Stimulated activated CD4-positive, alpha-beta T cell treated with anti-CD3 and anti-CD28 coated beads, Interleukin-1b, Interleukin-23, amount 100 ng/mL, for 24 hours (primary cell): ENCODE results near the gene BEGAIN.

Experiments
- DNase-seq, 4 experiments: peaks; one replicate each; pipeline ENCODE4 v3.0.0-alpha.2; 2020; ENCODE audit warnings: low read depth in 4 of 4, low spot score in 1 of 4

Gene BEGAIN

DNA sequence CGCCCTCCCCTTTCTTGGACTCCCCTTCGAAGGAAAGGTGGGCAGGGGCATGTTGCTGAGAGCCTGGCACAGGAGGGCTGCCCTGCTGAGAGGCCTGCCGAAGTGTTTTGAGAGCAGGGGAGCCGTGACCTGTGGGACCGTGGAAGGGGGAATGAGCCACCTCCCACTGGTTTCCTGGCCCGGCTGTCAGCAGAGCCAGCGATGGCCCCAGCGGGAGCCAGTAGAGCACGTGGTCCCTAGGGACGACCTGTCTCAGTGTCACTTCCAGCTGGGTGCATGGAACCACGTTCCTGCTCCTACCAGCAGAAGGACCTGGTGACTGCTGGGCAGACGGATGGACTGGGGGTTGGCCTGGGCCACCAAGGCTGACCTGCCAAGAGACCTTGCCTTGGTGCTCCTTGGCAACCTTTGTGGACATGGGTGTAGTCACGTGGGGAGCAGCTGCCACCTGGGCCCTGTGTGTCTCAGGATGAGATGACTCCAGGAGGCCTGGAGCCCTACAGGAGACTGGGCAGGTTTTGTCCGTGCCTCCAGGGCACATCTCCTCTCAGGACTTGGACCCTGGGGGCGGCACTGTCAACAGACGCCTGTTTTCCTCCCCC lies 34.6 kb downstream of the BEGAIN start:
- DNase-seq = no peak

DNA sequence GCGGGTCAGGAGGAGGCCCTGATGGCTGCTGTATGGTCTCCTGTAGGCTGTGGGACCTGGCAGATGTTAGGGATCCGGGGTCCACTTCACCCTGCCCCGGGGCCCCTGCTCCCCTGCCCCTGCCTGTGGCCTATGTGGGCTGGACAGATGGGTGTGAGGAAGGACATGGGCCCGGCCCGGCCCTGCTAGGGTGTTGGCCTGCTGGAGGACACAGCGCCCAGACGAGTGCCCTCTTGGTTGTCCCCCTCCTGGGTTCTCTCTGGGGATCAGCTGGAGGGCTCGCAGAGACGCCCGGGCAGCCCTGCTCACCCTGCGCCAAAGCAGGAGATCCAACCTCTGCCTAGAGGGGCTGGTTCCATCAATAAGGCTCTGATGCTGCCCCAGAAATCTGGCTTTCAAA lies 36.2 kb downstream of the BEGAIN start:
- no peak for DNase-seq

DNA sequence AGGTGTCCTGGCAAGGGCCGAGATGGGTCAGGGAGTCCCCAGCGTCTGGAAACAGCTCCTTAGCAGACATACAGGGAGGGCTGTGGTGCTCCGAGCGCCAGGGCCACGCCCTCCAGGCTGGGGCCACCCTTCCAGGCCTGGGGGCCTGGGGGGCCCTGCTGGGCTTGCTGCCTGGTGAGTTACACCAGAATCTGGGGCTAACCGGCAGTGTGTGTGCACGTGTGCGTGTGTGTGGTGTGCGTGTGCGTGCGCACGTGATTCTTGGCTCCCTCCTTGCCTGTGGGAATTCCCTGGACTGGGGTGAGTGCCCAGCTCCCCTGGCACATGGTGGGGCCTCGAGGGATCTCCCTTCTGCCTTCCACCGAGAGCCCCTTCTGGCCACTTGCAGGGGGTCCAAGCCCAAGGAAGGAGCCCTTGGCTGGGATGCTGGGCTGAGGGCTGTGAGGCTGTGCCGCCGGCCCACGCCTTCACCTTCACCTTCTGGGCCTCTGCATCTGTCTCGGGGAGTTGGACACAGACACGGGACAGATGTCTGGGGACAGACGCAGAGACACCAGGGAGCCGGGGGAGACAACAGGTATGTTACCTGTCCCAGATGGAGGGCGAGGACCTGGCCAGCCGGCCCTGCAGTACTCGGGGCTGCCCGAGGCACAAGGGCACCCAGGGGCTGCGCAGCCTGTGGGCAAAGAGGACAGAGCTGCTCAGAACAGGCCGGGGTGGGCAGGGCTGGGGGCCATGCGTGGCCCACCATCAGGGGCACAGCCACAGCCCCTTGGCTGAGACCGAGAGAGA lies 37.2 kb downstream of the BEGAIN start:
- DNase-seq = no peak

DNA sequence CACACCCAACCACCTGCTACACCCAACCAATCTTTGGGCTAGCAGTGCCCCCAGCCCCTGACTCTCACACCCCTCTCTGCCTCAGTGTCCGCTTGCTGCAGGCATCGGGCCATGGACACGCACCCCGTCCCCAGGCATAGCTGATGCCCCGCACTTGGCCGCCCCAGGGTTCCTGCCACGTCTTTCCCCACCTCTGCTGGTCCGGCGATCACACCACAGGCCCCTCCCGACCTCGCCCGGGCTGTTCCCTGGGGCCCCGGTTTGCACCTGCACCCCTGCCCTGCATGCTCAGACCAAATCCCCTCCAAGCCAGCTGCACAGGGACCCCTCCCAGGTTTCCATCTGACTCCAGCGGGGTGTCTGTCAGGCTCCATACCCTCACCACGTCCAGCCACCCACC lies 38.3 kb downstream of the BEGAIN start:
- no peak for DNase-seq

DNA sequence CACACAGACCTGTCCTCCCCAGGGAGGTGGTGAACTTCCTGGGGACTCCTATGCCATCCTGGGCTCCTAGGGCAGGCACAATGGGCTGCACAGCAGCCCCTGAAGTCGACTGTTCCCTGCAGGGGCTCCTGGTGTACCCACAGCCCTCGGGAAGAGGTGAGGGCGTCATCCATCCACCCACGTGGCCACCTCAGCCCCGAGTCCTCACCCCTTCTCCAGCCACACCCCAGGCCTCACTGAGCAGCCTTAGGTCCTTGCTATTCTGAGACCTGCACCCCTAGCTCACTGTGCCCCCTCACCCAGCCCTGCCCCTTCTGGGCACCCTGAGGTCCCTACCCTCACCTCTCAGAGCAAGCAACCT lies 38.9 kb downstream of the BEGAIN start:
- no peak for DNase-seq

DNA sequence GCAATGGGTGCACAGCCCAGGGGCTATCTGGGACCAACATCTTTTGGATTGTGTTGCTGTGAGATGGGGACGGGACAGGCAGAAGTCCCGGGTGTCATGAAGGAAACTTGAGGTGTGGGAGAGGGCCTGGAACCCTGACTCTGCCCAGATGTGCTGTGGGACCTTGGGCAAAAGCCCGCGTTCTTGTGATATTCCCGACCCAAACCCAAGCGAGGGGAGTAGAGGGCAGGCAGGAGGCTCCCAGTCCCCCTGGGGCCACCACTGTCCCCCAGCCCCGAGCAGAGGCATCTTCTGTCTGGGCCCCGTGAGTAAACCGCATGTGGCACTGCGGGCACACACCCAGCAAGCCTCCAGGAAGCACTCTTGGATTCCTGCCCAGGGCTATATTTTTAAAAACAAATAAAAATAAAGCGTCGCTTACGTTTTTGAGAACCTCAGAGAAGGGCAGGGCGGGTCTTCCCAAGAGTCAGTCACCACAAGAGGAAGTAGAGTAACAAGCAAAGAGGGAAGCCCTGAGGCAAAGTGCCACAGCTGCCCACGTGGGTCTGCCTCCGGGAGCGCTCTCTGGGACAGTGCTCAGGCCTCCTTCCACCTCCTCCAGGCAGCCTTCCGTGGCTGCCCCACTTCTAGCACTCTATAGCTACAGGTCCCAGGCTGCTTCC lies 39.5 kb downstream of the BEGAIN start:
- no peak for DNase-seq

DNA sequence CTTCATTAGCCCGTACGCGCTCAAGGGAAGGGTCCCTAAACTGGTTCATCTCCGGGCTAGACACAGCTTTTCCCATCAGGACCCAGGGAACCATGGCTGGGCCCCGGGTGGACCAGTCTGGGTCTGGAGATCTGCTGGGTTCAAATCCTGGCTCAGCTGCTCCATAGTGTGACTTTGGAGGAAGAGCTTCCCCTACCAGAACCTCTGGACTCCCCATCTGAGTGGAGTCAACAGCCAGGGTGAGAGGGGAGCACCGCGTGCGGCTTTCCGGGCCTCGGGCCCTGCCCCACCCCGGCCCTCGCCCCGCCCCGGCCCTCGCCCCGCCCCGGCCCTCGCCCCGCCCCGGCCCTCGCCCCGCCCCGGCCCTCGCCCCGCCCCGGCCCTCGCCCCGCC lies 41.2 kb downstream of the BEGAIN start:
- DNase-seq = peak in 2 of 4 experiments; percentile 19 to 20

DNA sequence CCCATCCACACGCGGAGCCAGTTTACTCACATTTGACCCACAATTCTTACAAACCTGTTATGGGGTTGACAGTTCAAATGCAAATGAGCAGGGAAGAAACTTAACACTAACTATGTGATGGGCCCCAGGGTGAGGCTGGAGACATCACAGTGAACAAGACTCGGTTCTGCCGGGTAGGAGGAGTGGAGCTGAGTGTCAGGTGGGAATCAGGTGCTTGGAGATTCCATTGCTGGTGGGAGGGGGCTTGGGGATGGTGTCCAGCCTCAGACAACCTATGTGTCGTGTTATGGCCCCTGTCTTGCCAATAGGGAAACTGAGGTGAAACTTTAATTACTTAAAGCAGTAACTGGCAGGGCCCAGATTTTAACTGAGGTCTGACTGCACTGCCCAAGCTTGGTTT lies 41.9 kb downstream of the BEGAIN start:
- DNase-seq = no peak

DNA sequence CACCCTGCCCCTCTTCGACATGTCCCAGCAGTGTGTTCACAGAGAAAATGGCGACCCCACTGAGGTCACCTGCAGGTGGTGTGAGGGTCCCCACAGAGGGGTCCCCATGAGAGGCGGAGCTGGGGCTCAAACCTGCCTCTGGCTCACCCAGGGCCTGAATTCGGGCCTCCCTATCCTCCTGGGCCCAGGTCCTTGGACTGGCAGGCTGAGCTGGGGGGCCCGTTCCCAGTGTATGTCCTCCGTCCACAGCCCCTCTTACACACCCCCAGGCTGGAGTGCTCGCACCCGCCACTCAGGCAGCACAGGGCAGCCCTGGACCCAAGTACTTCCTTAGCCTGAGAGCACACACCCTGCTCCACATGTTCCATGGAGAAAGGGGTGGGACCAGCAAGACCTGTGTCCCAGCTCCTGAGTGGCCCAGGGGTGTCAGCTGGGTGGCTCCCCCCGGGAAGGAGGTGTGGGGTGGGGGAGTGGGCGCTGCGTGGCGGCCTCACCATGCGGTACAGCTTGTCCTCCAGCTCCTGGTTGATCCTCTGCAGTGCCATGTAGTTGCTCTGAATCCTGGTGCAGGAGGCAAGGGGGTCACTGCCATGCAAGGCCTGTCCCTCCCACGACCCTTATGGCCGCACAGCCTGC lies 42.6 kb downstream of the BEGAIN start:
- no peak for DNase-seq

DNA sequence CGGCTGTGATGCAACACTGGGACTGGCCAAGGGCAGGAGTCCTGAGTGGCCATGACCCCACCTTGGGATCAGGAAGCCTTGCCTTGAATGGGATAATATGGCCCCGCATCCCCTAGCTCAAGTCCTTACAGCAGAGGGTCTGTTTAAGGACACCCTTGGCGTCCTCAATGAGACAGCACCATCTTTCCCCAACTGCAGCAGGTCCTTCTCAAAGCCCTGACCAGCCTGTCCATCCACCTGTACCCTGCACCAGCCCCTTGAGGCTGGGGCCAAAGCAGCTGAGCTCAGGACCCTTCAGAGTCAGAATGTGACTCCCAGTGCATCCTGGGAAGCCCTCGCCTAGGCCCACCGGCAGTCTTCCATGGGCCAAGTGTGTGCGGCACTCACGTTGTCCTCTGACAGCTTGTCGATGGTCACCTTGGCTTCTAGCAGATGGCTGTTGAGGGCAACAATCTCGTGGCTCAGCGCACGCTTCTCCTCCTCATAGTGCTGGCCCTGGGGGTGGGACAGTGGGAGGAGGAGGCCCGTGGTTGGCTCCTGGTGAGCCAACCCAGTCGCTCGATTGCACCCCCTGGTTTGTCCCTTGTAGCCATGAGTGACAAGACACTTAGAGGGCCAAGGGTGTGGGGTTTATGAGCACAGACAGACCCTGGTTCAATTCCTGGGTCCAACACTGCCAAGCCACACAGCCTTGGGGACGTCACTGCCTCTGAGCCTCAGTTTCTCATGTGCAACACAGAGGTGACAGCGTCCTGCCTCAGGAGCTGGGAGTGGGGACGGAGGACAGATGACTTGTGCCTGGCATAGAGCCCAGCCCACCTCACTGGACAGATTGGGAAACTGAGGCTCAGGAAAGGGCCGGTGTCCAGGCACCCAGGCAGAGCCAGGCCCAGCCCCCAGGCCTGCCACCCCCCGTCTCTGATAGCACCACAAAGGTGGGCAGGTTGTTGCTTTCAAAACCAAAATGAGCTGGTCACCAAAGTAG lies 43.5 kb downstream of the BEGAIN start:
- DNase-seq = no peak

DNA sequence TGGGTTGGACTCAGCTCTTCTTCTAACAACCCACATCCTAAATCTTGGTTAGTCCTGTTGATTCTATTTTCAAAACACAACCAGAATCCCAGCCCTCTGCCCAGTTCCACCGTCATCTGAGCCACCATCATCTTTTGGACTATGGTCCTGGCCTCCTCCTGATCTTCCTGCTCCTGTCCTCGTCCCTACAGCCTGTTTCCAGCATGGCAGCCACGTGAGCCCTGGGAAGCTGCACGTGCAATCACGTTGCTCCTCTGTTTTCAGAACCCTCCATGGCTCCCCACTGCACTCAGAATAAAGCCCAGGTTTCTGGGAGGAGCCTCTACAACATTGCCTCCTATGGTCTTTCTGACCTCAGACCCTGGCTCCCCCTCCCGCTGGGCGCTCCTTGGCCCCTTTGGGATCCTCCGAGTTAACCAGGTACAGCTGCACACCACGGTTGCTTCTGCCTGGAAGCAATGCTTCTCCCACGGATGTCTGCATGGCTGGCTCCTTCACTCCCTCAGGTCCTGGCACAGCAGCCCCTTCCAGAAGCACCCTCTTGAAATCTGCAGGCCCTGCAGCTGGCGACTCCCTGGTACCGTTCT lies 44.5 kb downstream of the BEGAIN start:
- no peak for DNase-seq

DNA sequence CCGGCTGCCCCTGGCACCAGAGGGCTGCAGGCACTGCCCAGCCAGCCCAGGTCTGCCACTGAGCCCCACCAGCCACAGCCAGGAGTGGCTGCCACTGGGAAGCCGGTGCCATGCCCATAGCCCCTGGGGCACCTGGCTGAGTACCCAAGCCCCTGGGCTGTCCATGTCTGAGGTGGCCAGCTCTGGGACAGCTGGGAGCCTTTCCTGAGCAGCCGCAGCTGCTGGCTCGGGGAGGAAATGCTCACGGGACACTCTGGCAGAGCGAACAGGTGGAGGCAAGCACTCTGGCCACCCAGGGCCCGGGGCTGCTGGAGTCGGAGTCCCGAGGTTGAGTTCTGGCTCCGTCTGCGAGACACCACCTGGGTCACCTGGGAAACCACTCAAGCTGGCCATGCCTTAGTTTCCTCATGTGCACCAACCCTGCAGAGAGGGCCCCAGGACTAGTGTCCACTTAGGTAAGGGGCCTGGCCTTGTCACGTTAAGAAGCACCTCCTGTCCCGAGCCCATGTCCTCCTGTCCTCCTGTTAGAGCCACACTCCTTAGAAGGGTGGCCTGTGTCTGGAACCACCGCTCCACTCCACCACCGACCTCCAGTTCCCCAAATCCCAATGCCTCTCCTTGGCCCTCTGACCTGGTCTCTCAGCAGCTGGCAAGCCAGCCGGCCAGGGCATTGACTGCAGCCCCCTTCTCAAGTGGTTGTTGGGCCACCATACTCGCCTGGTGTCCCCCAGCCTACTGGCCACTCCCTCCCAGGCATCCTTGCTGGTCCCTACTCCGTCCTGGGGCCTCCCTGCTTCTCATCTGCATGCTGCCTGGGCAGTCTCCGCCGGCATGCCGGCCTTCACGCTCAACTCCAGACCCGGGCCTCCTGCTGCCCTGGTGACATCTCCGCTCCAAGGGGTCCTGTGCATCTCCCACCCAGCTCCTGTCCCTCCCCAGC lies 45.3 kb downstream of the BEGAIN start:
- DNase-seq = no peak

DNA sequence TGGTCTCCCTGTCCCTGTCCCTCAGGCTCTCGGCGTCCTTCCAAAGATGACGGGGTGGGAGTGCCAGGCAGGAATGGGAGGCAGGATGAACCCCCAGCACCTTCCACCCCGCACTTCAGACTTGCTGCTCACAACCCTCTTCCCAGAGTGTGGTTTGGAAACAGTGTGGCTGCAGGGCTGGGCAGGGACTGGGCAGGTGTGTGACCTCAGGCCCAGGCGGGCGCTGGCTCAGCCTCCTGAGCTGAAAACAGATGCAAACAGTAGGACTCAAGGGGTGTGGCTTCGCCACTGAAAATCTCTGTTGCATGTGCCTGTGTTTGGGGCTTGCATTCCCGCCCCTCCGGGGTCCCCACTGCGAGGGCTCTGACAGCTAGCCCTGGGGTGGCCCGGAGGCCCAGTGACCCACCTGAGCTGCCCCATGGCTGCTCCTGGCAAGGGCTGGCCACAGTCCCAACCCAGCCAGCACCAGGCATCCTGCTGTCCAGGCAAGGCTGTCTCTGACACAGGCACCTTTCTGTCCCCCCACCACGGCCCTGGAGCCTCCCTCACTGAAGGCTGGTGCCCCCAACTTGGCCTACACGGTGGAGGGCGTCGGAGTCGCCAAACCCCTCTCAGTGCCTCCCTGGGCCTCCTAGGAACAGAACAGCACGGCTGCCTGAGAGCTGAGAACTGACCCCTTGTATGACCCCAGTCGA lies 46.1 kb downstream of the BEGAIN start:
- DNase-seq = no peak

DNA sequence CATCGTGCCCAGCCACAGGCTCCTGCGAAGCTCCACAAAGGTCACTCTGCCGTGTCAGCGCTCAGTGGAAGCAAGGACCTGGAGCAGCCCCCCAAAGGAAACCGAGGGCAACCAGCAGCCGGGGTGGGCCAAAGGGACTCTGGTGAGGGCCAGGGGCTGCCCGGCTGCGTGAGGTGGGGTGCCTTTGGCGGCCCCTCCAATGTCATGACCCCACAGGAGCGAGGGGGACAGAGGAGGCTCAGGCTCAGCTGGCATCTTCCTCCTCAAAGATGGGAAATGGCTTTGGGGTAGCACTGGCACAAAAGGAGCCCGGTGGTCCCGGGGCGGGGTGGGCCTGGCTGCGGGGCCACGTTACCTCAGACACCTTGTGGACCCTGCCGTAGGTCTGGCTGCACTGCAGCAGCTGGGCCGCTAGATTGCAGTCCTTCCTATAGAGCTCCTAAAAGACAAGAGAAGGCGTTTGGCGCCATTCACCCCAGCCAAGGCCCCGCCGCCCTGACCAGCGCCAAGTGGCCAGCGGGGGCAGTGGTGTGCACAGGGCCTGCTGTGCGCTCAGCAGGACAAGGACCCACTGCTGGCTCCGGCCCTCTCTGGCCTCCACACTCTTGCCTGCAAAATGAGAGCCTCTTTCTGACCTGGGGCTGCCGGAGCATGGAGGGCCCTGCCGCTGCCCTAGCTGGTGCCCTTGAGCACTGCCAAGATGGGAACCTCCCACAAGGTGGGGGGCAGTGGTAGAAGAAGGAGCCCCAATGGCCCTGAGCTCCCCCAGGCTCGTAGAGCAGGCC lies 46.9 kb downstream of the BEGAIN start:
- DNase-seq = no peak

DNA sequence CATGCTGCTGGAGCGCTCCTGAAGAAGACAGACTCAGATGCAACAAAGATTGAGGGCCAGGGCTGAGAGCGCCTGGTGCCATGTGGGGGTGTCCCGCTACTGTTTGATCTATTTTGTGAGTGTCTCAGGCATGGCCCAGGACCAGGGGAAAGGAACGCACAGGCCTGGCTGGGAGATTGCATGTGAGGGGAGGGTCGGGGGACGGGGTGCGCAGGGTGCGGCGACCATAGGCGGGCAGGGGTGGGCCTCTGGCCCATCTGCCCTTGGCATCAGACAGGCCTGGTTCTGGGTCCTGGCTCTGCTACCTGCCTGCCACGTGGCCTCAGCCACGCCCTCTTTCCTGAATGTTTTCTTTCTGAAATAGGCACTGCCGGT lies 47.5 kb downstream of the BEGAIN start:
- no peak for DNase-seq

DNA sequence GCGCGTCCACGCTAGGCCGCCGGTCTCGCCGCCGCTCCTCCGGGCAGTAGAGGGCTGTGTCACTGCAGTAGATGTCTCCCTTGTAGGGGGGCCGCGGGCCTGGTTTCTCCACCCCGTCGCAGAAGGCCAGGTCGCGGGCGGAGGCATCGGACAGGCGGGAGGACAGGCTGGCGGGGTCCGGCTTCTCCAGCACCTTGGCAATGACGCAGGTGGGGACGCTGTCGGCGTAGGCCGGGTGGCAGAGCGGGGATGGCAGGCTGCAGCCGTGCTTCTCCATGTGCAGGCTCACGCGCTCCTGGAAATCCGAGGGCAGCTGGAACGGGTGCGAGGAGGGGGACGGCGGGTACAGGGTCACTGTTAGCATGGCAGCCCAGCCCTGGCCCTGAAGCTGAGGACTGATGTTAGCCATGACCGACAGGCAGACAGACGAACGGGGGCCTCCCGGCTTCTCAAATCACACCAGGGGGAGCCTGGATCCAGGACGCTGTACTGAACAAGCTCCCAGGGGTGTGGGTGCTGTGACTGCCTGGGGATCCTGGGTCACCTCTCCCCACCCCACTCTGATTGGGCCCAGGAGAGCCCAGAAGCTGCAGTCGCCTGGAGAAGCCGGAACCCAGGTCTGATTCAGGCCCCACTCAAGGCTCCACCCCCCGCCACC lies 48.1 kb downstream of the BEGAIN start:
- DNase-seq = no peak

DNA sequence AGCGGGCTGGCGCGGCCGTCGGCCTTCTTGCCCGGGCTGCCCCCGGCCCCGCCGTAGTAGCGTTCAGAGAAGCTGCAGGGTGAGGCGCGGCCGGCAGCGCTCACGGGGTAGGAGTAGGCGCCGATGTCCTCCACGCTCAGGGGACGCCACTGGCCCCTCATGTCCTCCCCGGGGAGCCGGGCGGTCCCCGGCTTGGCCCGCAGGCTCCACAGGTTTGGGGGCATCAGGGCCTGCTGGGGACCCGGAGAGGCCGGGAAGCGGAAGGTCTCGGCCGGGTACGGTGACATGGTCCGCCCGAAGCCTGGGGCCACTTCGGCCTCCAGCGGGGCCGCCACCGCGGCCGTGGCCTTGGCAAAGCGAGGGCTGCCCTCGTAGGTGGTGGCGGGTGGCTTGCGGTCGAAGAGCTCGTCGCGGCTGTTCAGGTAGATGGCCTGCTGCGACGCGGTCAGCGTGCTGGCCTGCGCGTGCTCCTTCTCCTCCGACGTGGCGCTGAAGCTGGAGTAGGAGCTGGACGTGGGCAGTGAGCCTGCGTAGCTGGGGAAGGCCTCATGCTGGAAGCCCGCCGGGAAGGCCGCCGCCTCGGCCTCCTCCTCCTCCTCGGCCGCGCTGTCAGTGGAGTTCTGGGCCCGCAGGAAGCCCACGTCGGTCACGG lies 48.7 kb downstream of the BEGAIN start:
- DNase-seq = no peak
